ENCODE data around the gene TRIM47. TPM values are rescaled to one million over a fixed set of nuclear protein-coding genes. Genes with fewer than 3 reads are reported as not detected.

Gene TRIM47
- total and polyA plus RNA-seq, 2 experiments from 2014 or later: 7.2 to 9.9 TPM

DNA sequence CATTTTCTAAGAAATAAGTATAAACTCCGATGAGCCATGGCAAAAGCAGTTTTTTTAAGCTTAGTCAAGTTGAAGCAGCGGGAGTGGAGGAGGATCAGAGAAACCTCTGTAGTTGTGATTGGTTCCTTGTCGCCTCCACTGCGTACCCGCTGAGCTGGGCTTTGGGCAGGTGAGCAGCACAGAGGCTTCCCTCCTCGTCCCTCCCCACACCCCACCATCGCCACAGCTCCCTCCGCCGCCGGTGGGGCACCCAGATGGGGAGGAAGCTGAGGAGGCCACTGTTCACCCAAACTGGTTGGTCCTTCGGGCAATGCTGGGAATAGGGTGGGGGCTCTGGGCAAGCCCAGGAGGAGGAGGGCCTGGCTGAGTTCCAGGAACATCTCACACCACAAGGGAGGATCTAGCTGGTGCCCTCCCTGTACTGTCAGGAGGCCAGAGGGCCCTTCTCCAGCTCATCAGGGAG, 31.5 kb upstream of the TRIM47 start (continued):
- TF ChIP-seq, protein P1, sequence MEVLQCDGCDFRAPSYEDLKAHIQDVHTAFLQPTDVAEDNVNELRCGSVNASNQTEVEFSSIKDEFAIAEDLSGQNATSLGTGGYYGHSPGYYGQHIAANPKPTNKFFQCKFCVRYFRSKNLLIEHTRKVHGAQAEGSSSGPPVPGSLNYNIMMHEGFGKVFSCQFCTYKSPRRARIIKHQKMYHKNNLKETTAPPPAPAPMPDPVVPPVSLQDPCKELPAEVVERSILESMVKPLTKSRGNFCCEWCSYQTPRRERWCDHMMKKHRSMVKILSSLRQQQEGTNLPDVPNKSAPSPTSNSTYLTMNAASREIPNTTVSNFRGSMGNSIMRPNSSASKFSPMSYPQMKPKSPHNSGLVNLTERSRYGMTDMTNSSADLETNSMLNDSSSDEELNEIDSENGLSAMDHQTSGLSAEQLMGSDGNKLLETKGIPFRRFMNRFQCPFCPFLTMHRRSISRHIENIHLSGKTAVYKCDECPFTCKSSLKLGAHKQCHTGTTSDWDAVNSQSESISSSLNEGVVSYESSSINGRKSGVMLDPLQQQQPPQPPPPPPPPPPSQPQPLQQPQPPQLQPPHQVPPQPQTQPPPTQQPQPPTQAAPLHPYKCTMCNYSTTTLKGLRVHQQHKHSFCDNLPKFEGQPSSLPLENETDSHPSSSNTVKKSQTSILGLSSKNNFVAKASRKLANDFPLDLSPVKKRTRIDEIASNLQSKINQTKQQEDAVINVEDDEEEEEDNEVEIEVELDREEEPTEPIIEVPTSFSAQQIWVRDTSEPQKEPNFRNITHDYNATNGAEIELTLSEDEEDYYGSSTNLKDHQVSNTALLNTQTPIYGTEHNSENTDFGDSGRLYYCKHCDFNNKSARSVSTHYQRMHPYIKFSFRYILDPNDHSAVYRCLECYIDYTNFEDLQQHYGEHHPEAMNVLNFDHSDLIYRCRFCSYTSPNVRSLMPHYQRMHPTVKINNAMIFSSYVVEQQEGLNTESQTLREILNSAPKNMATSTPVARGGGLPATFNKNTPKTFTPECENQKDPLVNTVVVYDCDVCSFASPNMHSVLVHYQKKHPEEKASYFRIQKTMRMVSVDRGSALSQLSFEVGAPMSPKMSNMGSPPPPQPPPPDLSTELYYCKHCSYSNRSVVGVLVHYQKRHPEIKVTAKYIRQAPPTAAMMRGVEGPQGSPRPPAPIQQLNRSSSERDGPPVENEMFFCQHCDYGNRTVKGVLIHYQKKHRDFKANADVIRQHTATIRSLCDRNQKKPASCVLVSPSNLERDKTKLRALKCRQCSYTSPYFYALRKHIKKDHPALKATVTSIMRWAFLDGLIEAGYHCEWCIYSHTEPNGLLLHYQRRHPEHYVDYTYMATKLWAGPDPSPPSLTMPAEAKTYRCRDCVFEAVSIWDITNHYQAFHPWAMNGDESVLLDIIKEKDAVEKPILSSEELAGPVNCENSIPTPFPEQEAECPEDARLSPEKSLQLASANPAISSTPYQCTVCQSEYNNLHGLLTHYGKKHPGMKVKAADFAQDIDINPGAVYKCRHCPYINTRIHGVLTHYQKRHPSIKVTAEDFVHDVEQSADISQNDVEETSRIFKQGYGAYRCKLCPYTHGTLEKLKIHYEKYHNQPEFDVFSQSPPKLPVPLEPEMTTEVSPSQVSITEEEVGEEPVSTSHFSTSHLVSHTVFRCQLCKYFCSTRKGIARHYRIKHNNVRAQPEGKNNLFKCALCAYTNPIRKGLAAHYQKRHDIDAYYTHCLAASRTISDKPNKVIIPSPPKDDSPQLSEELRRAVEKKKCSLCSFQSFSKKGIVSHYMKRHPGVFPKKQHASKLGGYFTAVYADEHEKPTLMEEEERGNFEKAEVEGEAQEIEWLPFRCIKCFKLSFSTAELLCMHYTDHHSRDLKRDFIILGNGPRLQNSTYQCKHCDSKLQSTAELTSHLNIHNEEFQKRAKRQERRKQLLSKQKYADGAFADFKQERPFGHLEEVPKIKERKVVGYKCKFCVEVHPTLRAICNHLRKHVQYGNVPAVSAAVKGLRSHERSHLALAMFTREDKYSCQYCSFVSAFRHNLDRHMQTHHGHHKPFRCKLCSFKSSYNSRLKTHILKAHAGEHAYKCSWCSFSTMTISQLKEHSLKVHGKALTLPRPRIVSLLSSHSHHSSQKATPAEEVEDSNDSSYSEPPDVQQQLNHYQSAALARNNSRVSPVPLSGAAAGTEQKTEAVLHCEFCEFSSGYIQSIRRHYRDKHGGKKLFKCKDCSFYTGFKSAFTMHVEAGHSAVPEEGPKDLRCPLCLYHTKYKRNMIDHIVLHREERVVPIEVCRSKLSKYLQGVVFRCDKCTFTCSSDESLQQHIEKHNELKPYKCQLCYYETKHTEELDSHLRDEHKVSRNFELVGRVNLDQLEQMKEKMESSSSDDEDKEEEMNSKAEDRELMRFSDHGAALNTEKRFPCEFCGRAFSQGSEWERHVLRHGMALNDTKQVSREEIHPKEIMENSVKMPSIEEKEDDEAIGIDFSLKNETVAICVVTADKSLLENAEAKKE (CRISPR knock-in tag; IDR thresholded peaks at IDR 0.05): no peak
- TF ChIP-seq EZH2 (IDR thresholded peaks at IDR 0.05; ENCODE audit: low read depth, unreplicated experiment): no peak
- TF ChIP-seq ZNF331 (CRISPR knock-in tag; IDR thresholded peaks at IDR 0.05; ENCODE audit: low read depth): no peak
- TF ChIP-seq POLR2AphosphoS5 (IDR thresholded peaks at IDR 0.05; ENCODE audit: low read depth): no peak

DNA sequence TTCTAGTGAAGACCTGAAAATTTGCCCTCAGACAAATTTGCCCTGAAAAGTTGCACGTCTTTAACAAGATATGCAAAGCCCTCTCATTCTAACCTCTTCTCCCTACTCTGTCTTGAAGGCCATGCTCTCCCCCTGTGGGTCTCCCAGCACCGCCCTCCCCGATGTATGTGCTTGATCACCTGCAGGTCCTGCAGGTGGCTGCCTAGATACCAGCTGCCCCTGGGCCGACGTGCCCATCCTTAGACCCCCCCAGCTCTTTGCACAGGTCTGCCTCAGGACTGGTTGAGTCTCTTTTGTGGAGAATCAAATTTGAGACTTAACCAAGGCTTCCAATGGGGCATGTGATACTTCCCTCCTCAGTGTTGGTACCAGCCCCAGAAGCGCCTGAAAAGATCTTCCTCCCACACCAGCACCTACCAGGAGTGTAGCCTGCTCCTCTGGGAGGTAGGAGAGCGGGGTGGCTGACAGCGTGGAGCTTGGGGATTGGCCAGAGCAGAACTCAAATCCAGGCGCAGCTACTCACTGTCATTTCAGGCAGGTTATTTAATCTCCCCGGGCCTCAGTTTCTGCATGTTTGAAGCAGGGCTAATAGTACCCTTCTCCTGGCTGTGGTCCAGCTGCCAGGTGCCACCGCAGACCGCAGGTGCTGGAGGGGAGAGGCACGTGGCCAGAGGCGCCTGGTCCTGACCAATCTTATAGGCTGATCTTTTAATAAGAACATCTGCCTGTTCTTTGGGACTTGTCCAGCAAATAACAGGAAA, 30.9 kb upstream of the TRIM47 start:
- H2AFZ ChIP-seq: no peak overlapping the region
- Mint-ChIP-seq H3K36me3 (ENCODE audit: low read depth) (peaks cover 2% of the 10 kb centered on the region; the same call in 2 of the 3 replicates), H3K4me3 (no peak overlapping the region; the same call in 2 of the 3 replicates), H3K27ac (no peak overlapping the region), H3K27me3 (ENCODE audit: insufficient read depth, low read depth, poor library complexity) (peaks cover 8% of the 10 kb centered on the region), H3K9me3 (no peaks in the 10 kb centered on the region), H3K4me1 (no peaks in the 10 kb centered on the region; the same call in 2 of the 3 replicates)
- no peaks in the 10 kb centered on the region for H3K27me3 ChIP-seq (ENCODE audit: insufficient read depth)
- 0 out of 2 replicates have a peak, but pooled peaks cover 6% of the 10 kb centered on the region for H3F3A ChIP-seq (replicated peaks; ENCODE audit: low read depth)
- H3K4me2 ChIP-seq: no peak overlapping the region
- H3K4me3 ChIP-seq: no peak overlapping the region
- no peak overlapping the region for H3K27ac ChIP-seq (ENCODE audit: low read depth)
- ATAC-seq (no peak), DNase-seq (ENCODE audit: low spot score) (no peak)
- H3K79me2 ChIP-seq (replicated peaks; ENCODE audit: insufficient read depth): peaks cover 1% of the 10 kb centered on the region; the same call in 1 of the 2 replicates
- no peaks in the 10 kb centered on the region for H3K36me3 ChIP-seq (ENCODE audit: insufficient read depth)
- H3K4me1 ChIP-seq (ENCODE audit: insufficient read depth): no peaks in the 10 kb centered on the region
- H3K9me2 ChIP-seq (ENCODE audit: insufficient read depth): no peaks in the 10 kb centered on the region
- H4K20me1 ChIP-seq (replicated peaks; ENCODE audit: insufficient read depth): no peaks in the 10 kb centered on the region
- no peak for TF ChIP-seq STAT1 (IDR thresholded peaks at IDR 0.05; ENCODE audit: unreplicated experiment)
- TF ChIP-seq, protein P1 (CRISPR knock-in tag; IDR thresholded peaks at IDR 0.05): no peak

All from GM23338 (cell line).